HepG2 (cell line): Measurements from ENCODE around the gene C20orf144. TPM values are rescaled to one million over a fixed set of nuclear protein-coding genes. Genes with fewer than 3 reads are reported as not detected.

ENCODE experiments used
- BORCS8-MEF2B ChIP-seq: sonication (generic); formaldehyde crosslinking; IDR thresholded peaks from 2 replicates; pipeline ENCODE4 v1.8.0; 2022; ENCODE audit warnings: mild to moderate bottlenecking, missing genetic modification reagents
- GTF3A ChIP-seq: sonication (generic); formaldehyde crosslinking; conservative IDR thresholded peaks from 2 replicates; pipeline ENCODE4 v1.4.0; 2020; ENCODE audit warnings: mild to moderate bottlenecking, missing genetic modification reagents
- HMG20B ChIP-seq: conservative IDR thresholded peaks from 2 replicates; pipeline ENCODE4 v1.6.1; 2016; ENCODE audit warnings: missing genetic modification reagents, missing compliant biosample characterization
- HNRNPLL ChIP-seq: fragments of 200-400 bp; formaldehyde crosslinking; IDR thresholded peaks from 2 replicates; pipeline ENCODE4 v1.6.1; 2017; ENCODE audit warnings: mild to moderate bottlenecking, low read depth, low read length; ENCODE audit not compliant: poor library complexity, severe bottlenecking
- KDM2A ChIP-seq: sonication (generic); formaldehyde crosslinking; IDR thresholded peaks from 2 replicates; pipeline ENCODE4 v1.4.0; 2020; ENCODE audit warnings: low read depth, missing genetic modification reagents, borderline replicate concordance
- MIER2 ChIP-seq: IDR thresholded peaks from 2 replicates; pipeline ENCODE4 v1.6.1; 2016; ENCODE audit warnings: missing biosample characterization, missing genetic modification reagents
- SP2 ChIP-seq: sonication (generic); formaldehyde crosslinking; IDR thresholded peaks from 2 replicates; pipeline ENCODE4 v1.5.1; 2020; ENCODE audit warnings: mild to moderate bottlenecking, missing genetic modification reagents
- ZNF350 ChIP-seq: sonication (generic); formaldehyde crosslinking; IDR thresholded peaks from 2 replicates; pipeline ENCODE4 v1.4.0; 2020; ENCODE audit warnings: mild to moderate bottlenecking, low read depth, missing genetic modification reagents, borderline replicate concordance
- ZSCAN12 ChIP-seq: sonication (generic); formaldehyde crosslinking; IDR thresholded peaks from 2 replicates; pipeline ENCODE4 v1.9.0; 2021; ENCODE audit warnings: mild to moderate bottlenecking, missing genetic modification reagents
- polyA plus RNA-seq, 8 experiments: library from polyadenylated mRNA; depleted of rRNA in 3 of 8; stranded (reverse) in 7 of 8; unstranded in 1 of 8; fragments of >200 nt; fragmentation: Illumina TruSeq in 4 of 8; extraction: Trizol in 4 of 8; gene quantifications; 2 replicates each; pipeline versions ENCODE4 v1.2.1 to v1.2.3, GENCODE V29; 2011 to 2016; ENCODE audit warnings: low read depth in 4 of 8, missing spikeins in 1 of 8, mixed read lengths in 1 of 8; ENCODE audit not compliant: insufficient read depth in 1 of 8
- total RNA-seq, 5 experiments: library from RNA; depleted of rRNA; stranded (reverse); fragments of >200 nt; fragmentation: Illumina TruSeq; extraction: Trizol; gene quantifications; 2 replicates each; pipeline ENCODE4 v1.2.3, GENCODE V29; 2016; ENCODE audit warnings: low read depth in 1 of 5
- TF ChIP-seq, protein P1 (sequence below): sonication (generic); formaldehyde crosslinking; IDR thresholded peaks from 2 replicates; pipeline ENCODE4 v1.4.0; 2020; ENCODE audit warnings: low read depth, mild to moderate bottlenecking, missing genetic modification reagents
- TF ChIP-seq, protein P2 (sequence below): sonication (generic); formaldehyde crosslinking; IDR thresholded peaks from 2 replicates; pipeline ENCODE4 v1.8.0; 2022; ENCODE audit warnings: mild to moderate bottlenecking, missing genetic modification reagents; ENCODE audit not compliant: insufficient replicate concordance
- TF ChIP-seq, protein P3 (sequence below): sonication (generic); formaldehyde crosslinking; IDR thresholded peaks from one replicate; pipeline ENCODE4 v1.5.1; 2020; ENCODE audit warnings: mild to moderate bottlenecking, missing genetic modification reagents; ENCODE audit errors: not compliant biosample characterization
- TF ChIP-seq, protein P4 (sequence below): sonication (generic); formaldehyde crosslinking; IDR thresholded peaks from 2 replicates; pipeline ENCODE4 v1.4.0; 2020; ENCODE audit warnings: missing genetic modification reagents

Gene C20orf144
- total and polyA plus RNA-seq, 2 of the 13 experiments (the other 11 are each of a cell fraction or from before 2014, with no cell fraction given), result 0.09 to 0.16 TPM

DNA sequence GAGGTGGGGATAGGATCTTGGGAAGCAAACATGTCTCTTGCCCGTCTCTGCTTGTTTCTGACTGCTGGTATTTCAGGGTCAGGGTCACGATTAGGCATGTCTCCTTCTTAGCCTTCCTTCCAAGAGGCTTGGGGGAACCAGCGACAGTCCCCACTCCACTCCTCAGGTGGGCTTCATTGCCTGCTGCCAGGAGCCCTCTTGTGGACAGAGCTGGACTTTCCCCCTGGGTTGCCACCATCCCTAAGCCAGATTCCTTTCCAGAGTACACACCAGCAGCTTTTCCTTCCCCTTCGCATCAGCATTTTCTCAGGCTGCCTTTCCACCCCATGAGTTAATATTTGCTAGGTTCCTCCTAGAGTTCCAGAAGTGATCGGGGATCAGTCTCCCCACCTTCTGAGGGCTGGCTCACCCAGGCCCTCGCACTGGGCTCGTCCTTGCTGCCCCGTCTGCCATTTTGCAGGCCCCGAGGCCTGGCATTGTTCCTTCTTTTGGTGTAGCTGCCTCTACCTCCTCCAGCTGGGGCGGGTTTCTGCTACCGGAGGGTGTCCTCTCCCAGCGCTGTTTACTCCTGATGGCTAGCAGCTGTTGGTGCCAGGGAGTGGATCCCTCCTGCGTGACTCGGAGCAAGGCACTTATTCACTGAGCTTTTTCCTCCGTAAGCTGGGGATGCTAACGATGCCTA lies 8.8 kb upstream of the C20orf144 start (continued):
- no peak for TF ChIP-seq HNRNPLL
- TF ChIP-seq, protein P1, sequence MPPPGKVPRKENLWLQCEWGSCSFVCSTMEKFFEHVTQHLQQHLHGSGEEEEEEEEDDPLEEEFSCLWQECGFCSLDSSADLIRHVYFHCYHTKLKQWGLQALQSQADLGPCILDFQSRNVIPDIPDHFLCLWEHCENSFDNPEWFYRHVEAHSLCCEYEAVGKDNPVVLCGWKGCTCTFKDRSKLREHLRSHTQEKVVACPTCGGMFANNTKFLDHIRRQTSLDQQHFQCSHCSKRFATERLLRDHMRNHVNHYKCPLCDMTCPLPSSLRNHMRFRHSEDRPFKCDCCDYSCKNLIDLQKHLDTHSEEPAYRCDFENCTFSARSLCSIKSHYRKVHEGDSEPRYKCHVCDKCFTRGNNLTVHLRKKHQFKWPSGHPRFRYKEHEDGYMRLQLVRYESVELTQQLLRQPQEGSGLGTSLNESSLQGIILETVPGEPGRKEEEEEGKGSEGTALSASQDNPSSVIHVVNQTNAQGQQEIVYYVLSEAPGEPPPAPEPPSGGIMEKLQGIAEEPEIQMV (CRISPR knock-in tag), result no peak
- TF ChIP-seq BORCS8-MEF2B (CRISPR knock-in tag), result no peak
- TF ChIP-seq, protein P2, sequence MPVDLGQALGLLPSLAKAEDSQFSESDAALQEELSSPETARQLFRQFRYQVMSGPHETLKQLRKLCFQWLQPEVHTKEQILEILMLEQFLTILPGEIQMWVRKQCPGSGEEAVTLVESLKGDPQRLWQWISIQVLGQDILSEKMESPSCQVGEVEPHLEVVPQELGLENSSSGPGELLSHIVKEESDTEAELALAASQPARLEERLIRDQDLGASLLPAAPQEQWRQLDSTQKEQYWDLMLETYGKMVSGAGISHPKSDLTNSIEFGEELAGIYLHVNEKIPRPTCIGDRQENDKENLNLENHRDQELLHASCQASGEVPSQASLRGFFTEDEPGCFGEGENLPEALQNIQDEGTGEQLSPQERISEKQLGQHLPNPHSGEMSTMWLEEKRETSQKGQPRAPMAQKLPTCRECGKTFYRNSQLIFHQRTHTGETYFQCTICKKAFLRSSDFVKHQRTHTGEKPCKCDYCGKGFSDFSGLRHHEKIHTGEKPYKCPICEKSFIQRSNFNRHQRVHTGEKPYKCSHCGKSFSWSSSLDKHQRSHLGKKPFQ, result no peak
- TF ChIP-seq GTF3A (CRISPR knock-in tag), result no peak
- TF ChIP-seq ZSCAN12, result no peak
- TF ChIP-seq HMG20B (CRISPR knock-in tag), result peak; percentile 39; the same call in 1 of the 2 replicates
- TF ChIP-seq, protein P3, sequence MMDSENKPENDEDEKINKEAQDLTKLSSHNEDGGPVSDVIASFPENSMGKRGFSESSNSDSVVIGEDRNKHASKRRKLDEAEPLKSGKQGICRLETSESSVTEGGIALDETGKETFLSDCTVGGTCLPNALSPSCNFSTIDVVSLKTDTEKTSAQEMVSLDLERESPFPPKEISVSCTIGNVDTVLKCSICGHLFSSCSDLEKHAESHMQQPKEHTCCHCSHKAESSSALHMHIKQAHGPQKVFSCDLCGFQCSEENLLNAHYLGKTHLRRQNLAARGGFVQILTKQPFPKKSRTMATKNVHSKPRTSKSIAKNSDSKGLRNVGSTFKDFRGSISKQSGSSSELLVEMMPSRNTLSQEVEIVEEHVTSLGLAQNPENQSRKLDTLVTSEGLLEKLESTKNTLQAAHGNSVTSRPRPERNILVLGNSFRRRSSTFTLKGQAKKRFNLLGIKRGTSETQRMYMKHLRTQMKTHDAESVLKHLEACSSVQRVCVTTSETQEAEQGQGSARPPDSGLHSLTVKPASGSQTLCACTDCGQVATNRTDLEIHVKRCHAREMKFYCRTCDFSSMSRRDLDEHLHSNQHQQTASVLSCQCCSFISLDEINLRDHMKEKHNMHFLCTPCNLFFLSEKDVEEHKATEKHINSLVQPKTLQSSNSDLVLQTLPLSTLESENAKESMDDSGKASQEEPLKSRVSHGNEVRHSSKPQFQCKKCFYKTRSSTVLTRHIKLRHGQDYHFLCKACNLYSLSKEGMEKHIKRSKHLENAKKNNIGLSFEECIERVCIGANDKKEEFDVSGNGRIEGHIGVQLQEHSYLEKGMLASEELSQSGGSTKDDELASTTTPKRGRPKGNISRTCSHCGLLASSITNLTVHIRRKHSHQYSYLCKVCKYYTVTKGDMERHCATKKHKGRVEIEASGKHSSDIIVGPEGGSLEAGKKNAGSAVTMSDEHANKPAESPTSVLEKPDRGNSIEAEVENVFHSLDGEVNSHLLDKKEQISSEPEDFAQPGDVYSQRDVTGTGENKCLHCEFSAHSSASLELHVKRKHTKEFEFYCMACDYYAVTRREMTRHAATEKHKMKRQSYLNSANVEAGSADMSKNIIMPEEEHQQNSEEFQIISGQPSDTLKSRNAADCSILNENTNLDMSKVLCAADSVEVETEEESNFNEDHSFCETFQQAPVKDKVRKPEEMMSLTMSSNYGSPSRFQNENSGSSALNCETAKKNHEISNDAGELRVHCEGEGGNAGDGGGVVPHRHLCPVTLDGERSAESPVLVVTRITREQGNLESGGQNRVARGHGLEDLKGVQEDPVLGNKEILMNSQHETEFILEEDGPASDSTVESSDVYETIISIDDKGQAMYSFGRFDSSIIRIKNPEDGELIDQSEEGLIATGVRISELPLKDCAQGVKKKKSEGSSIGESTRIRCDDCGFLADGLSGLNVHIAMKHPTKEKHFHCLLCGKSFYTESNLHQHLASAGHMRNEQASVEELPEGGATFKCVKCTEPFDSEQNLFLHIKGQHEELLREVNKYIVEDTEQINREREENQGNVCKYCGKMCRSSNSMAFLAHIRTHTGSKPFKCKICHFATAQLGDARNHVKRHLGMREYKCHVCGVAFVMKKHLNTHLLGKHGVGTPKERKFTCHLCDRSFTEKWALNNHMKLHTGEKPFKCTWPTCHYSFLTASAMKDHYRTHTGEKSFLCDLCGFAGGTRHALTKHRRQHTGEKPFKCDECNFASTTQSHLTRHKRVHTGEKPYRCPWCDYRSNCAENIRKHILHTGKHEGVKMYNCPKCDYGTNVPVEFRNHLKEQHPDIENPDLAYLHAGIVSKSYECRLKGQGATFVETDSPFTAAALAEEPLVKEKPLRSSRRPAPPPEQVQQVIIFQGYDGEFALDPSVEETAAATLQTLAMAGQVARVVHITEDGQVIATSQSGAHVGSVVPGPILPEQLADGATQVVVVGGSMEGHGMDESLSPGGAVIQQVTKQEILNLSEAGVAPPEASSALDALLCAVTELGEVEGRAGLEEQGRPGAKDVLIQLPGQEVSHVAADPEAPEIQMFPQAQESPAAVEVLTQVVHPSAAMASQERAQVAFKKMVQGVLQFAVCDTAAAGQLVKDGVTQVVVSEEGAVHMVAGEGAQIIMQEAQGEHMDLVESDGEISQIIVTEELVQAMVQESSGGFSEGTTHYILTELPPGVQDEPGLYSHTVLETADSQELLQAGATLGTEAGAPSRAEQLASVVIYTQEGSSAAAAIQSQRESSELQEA, result peak; percentile 36
- TF ChIP-seq ZNF350 (CRISPR knock-in tag), result peak; percentile 59; the same call in 1 of the 2 replicates
- TF ChIP-seq SP2 (CRISPR knock-in tag), result no peak
- TF ChIP-seq, protein P4, sequence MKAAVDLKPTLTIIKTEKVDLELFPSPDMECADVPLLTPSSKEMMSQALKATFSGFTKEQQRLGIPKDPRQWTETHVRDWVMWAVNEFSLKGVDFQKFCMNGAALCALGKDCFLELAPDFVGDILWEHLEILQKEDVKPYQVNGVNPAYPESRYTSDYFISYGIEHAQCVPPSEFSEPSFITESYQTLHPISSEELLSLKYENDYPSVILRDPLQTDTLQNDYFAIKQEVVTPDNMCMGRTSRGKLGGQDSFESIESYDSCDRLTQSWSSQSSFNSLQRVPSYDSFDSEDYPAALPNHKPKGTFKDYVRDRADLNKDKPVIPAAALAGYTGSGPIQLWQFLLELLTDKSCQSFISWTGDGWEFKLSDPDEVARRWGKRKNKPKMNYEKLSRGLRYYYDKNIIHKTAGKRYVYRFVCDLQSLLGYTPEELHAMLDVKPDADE (CRISPR knock-in tag), result no peak
- TF ChIP-seq MIER2 (CRISPR knock-in tag), result 0 out of 2 replicates have a peak, but pooled peaks have one; percentile 12
- peak; percentile 82 for TF ChIP-seq KDM2A (CRISPR knock-in tag)
